Cortex of kidney (tissue), 1 donor: Measurements from ENCODE around the gene RBMS3.

ENCODE experiments used
- DNase-seq: peaks from one replicate; lab custom pipeline; 2025; lab: John Stamatoyannopoulos, UW

Gene RBMS3

GRCh38 chr3:29277249-29277648 lies 3.6 kb upstream of the RBMS3 start:
- DNase-seq = no peak

DNA sequence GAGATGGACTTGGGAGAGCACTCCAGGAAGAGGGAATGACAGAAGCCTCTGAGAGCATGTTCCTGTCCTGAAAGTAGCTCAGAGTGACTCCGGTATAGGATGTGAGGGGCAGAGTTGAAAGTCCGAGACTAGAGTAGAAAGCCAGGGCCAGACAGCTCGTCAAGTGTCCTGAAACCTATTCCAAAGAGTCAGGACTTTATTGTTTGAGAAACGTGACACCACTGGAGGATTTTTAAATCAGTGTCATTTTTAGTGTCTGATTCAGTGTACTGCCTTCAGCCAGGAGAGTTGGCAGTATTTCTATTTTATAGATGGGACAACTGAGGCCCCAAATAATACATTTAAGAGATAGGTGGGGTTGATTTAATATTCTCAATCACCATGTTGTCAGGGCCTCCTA lies 1.6 kb upstream of the RBMS3 start:
- DNase-seq = no peak

DNA sequence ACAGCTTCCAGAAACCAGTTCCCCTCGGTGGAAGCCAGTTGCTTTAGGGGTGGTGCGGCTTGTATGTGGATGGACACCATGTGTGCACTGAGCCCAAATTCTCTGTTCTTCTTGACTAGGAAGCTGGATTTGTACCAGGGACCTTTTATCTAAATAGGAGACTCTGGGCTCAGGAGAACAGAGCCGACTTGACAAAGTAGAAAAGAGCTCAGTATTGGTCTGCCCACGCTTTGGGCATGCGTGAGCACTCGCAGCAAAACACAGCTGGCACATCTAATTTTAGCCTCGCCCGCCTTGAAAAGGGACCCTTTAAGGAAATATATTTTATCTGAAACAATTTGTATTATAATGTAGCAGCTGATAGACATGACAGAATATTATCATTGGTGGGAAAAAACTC lies 1.1 kb upstream of the RBMS3 start:
- DNase-seq = no peak

GRCh38 chr3:29281094-29281343 lies 148 bp downstream of the RBMS3 start:
- no peak for DNase-seq

- no peak for DNase-seq
Observed at GRCh38 chr3:29281344-29282241, 722 bp downstream of the RBMS3 start.

DNA sequence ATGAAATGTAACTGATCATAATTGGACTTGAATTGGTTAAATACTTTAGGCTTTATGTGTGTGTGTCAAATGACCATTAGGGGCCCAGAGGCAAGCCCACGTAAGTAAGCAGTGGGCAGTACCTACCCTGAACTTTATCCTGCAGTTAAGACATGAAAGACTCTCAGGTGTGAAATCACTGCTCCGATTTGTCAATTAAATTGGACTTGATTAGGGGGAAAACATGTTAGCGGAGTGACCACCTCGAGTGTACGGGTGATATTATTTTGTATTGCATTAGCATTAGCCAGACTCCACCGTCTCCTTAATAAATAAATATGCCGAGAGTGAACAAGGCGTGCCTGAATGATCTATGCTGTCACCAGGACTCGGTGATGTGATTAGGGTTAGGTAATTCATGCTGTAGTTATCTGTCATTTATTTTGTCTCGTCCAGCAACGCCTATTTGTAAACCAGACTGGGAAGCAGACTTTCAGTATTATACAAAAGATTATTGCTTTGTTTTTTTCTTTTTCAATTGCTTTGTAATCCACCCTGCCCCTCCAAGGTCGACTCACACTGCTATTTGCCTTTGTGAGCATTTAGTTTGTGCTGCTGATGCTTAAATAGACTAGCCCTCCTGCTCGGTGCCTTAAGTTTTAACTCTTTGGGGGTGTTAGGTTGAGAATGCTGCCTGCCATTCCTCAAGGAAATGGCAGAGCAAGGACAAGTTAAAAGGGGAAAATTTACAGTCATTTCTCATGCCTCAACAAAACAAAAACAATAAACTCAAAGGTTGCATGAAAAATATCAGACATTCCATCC lies 1.8 kb downstream of the RBMS3 start:
- no peak for DNase-seq

DNA sequence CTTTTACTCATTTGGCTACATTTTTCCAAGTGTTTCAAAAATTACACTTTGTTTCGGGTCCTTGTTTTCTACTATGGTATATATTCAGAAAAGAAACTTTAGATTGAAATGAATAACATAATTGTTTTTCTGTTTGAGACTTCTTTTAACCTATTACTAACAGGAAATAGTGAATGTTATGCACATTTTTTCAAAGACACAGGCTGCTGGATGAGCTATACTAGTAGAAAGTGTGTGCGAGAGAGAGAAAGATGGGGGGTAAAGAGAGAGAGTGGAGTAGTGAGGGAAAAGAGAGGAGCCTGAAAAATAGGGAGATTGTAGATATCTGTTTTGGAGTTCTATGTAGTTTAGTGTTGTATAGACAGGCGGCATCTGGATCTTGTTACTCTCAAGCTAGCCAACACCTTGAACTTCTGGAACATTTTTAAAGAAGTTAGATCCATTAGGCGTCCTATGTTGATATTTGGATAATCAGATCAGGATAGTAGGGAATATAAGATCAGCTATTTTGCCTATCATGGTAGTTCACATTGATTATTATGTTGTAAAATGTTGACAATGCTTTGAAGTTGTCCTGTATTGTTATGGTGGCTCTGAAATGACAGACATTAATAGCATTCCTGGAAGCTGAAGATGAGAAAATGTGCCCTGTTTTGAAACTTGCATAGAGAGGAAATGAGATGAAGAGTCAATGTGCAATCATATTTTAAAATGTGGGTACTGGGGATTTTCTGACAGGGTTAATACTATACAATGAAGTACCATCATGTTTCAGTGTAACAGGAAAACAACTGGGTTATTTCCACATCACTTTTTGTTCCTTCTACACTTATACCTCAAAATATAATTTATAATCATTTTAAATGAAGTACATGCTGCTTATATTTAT lies 2.6 kb downstream of the RBMS3 start:
- no peak for DNase-seq

DNA sequence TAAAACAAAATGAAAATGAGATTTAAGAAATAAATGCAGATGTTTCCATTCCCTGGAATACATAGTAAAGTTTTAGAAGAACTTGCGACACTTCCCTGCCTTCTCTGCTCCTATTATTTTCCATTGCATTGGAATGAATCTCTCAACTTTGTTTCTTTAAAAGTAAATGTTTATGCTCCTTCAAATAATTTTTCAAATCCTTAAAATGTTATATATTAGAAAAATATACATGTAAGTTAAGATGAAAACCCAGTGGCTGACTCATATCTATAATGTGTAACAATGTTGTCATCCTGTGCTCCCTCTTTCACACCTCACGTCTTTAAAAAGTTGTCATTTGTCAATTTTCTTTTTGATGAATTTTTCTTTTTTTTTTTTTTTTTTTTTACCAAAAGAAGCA lies 3.6 kb downstream of the RBMS3 start:
- DNase-seq = no peak

DNA sequence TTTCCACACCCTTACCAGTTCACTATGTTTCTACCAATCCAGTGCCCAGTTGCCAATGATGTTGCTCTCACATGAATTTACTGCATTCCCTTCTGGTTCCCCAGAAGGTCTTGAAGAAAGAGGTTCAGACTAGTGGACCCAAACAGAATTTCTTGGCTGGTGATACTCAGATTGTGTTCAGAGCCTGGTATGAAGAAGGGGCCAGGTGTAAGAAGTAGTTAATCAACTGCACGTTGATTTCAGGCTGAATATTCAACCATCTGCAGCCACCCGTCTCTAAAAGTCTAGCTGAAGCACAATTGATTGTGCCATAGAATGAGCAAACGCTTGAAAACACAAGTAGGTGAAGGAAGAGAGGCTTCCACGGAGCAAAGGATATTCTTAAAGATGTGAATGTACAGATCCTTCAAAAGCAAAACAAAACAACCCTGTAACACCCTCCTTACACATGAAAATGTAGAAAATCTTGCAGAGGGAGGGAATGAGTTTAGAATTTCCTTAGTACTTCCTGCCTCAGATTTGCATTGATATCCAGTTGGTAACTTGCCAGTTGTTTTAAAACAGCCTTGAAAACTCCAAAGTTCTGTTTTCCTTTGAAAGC lies 4.7 kb downstream of the RBMS3 start:
- DNase-seq = no peak

DNA sequence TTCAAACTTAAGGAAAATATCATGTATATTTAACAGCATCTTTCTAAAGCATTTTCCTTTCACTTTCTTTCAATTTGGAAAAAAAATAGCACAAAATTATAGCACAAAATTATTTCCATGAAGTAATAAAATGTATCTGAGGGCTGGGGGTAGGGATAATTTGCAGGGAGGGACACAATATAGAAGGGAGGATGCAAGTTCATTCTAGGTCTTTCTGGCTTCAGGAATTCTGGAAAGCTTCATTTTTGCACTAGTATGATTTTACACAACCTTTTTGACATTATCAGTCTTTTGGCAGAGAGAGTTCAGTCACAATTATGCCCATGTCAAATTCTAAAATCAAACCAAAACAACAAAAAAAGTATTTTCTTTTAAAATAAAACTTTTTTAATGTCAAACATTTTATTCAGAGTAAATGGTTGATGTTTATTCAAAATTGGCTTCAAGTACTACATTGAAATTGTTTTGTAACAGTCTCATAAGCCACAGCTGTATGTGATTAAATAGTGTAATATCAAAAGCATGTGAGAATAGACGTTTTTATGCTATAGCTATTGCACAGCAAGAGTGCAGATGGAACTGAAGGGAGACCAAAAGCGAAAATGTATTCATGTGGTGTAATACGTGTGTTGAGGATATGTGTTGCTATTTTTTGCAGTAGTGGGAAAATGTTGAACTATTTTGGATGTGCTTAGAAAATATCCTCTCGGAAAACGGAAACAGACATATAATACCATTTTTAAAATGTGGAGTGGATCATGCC lies 5.8 kb downstream of the RBMS3 start:
- DNase-seq = no peak

DNA sequence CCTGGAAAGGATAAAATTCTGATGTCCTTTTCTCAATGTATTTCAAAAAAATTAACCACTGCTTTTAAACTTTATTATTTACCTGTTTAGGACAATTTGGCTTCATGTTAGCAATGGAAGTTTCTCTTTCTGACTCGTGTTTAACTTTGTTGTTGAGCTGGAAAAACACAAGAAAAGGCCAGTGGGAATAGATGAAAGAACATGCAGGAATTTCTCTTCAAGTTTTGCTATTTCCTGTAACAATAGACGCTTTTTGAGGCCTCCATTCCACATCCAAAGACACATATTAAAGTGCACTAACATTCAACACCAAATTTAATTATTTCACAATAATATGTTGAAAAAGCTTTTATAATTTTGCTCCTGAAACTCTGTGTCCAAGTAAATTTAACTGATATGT lies 9.7 kb downstream of the RBMS3 start:
- no peak for DNase-seq

DNA sequence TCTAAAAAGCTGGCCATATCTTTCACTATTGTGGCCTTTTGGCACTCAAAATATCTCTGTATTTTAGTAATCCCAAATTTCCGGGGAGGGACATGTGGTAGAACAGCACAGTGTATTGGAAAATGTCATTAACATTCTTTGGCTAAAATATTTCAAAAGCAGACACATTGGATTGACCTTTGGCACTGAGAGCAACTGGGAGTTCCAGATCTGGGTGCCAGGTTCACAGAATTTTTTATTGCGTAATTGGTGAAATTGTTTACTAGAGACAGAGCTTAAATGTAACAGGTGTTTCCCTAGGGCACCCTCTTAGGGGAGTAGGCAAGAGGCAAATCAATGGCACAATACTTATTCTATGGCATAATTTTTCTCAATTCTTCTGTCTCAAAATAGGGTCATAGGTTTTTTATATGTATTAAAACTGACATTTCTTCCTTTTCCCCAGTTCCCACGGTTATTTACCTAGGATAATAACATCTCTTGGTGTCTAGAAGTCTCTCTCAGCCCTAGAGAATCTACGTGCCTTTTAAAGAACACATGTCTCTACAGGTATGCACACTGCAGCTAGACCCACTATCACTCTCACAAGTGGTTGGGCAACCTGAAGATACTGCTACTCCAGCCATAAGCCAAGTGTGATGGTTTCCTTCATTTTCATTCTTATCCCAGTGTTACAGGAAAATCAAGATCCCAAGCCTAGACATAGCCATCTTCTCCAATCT lies 10.6 kb downstream of the RBMS3 start:
- DNase-seq = no peak

- no peak for DNase-seq
Observed at GRCh38 chr3:29291982-29292363, 11.1 kb downstream of the RBMS3 start.

- DNase-seq = no peak
Observed at GRCh38 chr3:29293421-29293820, 12.6 kb downstream of the RBMS3 start.

DNA sequence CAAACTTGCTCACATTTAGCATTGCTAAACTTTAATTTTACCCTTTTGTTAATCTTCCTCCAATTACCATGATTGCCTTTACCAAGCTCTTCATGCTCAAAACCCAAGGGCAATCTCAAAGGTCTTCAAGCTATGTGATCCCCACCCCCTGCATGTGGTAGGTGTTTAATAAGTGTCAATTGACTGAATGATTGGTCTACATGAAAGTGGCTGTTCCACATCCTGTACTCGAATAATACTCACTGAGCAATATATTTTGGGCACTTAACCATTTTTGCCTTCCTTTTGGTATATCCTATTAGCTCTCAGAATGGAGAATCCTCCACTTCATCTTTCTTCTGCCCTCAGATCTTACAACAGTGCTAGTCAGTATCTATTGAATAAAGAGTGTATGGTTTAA lies 17.1 kb downstream of the RBMS3 start:
- no peak for DNase-seq

GRCh38 chr3:29301332-29302019 lies 20.6 kb downstream of the RBMS3 start:
- DNase-seq = no peak

- no peak for DNase-seq
Observed at GRCh38 chr3:29302619-29303018, 21.7 kb downstream of the RBMS3 start.

DNA sequence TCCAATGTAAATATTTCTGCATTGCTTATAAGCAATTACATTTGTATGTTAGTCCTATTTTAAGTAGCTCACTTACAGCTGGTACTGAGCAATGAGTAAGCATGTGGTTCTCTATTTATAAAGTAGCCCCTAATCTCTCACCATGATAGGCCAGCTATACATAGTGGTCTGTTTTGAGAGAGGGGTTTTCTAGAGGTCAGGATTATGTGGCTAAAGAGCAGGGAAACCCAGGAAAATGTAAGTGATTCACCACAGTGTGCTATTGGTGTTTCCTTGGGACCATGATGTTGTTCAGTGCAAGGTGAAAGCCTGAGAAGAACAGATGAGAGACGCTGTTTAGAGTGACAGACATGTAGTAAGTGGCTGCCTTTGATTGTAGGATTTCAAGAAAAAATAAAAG lies 26.4 kb downstream of the RBMS3 start:
- DNase-seq = no peak

GRCh38 chr3:29310865-29311264 lies 30.0 kb downstream of the RBMS3 start:
- DNase-seq = no peak

- DNase-seq = no peak
Observed at GRCh38 chr3:29311795-29312194, 30.9 kb downstream of the RBMS3 start.
